HTR-8/SVneo (cell line): ENCODE measurements around the gene ZBTB32.

Source experiments
- DNase-seq: peaks from one replicate; pipeline ENCODE4 v3.0.0; 2011; ENCODE audit warnings: low spot score, mixed read lengths; ENCODE audit not compliant: insufficient read length
- FAIRE-seq: peaks from 2 replicates; lab custom pipeline; 2011; peaks lifted over from hg19 to GRCh38; lab: Jason Lieb, UNC

Gene ZBTB32

DNA sequence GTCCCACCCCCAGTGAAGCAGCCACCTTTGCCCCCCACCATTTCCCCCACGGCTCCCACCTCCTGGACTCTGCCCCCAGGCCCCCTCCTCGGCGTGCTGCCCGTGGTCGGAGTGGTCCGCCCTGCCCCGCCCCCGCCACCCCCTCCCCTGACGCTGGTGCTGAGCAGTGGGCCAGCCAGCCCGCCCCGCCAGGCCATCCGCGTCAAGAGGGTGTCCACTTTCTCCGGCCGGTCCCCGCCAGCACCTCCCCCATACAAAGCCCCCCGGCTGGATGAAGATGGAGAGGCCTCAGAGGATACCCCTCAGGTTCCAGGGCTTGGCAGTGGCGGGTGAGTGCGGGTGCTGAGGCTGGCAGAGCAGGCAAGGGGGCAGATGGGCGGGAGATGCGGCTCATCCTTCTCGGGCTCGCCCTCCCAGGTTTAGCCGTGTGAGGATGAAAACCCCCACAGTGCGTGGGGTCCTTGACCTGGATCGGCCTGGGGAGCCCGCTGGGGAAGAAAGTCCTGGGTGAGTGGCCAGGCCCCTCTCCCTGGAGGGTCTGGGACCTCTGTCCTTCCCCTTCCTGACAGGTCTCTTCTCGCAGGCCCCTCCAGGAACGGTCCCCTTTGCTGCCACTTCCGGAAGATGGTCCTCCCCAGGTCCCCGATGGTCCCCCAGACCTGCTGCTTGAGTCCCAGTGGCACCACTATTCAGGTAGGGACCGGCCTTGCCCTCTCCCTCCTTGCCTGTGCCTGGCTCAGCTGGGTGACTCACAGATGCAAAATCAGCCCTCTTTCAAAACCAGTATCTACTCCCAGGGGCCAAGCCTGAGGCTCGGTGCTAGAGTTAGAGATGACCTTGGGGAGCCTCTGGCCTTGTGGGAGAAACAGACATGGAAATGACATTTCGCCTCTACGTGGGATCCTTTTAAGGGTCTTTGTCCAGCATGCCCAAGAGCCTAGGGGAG lies 29.1 kb downstream of the ZBTB32 start:
- FAIRE-seq (no peak), DNase-seq (no peak)

GRCh38 chr19:35734273-35734672 lies 29.9 kb downstream of the ZBTB32 start:
- no peak for FAIRE-seq

GRCh38 chr19:35734889-35735288 lies 30.5 kb downstream of the ZBTB32 start:
- FAIRE-seq, result no peak
- DNase-seq, result no peak

More at GRCh38 chr19:35734273-35734672, 29.9 kb downstream of the ZBTB32 start:
- DNase-seq, result no peak

- DNase-seq (no peak), FAIRE-seq (no peak)
Measured at GRCh38 chr19:35736913-35737886, 32.8 kb downstream of the ZBTB32 start.

GRCh38 chr19:35738021-35738886 lies 33.9 kb downstream of the ZBTB32 start:
- DNase-seq (no peak), FAIRE-seq (no peak)

DNA sequence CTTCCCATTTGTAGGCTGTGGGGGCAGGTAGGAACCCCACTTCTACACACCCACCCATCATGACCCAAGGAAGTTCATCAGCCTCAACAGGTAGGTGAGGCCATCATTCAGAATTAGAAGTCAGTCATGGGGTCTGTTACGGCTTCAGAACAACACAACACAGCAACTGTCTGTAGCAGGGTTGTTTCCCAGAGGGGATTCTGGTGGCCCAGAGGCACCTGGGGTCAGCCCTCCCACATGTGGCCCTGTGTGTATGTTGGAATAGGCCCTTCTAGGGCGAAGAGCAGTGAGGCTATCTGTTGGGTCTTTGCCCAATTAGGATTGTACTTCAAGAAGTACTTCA lies 34.5 kb downstream of the ZBTB32 start:
- FAIRE-seq (no peak), DNase-seq (no peak)

DNA sequence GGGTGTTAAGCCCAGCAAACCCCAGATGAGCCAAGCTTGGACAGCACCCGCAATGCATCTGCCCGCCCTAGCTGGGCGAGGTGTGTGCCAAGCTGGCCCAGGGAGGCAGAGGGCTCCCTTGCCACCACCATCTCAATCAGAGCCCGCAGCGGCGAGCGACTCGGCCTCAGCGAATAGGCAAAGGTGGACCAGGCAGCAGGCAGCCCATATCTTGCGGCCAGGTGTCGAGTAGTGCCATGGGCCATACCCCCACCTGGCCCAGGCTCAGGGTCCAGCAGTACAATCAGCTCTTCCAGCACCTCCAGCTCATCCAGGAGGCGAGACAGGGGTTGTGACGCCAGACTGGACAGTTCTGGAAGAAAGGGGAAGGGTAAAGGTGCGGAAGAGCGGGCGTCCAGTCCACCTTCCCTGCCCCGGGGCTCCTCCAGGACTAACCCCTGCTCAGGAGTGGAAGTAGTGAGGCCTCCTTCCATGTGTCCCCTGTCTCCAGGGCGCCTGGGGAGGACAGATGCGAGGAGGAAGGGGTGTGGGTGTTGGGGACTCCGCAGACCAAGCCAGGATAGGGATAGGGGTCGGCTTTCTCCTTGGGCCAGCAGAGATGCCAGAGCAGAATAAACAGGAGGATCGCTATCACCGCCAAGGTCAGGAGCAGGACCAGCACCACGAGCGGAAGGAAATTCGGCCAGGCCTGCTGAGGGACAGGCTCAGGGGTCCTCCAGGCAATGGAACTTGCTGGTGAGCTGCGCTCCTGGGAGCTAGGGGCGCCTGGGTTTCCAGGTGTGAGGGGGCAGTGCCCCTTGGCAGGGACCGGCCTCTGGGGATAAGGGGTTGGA lies 35.1 kb downstream of the ZBTB32 start:
- DNase-seq, result no peak
- no peak for FAIRE-seq

DNA sequence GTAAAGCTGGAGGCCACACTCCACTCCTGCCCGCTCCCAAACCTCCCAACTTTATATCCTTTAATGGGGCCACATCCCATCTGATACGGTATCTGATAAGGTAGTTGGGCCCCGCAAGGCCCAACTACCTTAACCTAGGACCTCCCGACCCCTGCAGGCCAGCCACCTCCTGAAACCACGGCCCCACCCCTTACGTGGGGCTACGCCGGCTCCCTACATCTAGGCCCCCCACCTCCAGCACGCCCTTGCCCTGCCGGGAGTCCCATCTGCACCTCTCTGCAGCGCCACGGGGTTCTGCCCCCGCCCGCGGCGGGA lies 35.7 kb downstream of the ZBTB32 start:
- FAIRE-seq (no peak), DNase-seq (no peak)

GRCh38 chr19:35740423-35741202 lies 36.3 kb downstream of the ZBTB32 start:
- DNase-seq (peak; percentile 99), FAIRE-seq (peak; percentile 46)

DNA sequence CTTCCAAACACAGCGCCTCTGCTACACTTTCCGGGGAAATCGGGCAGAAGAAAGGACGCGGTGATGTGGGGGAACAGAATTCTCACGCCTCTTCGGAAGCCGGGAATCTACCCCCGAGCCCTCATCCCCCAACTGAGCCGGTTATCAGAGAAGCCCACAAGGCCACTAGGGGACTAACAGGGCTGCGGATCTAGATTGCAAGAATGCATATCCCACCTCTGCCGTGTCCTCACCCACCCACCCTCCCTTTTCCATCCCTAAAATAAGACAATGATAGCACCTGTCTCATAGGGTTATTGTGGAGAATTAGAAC lies 36.8 kb downstream of the ZBTB32 start:
- FAIRE-seq (no peak), DNase-seq (no peak)

GRCh38 chr19:35742121-35742724 lies 37.9 kb downstream of the ZBTB32 start, which contains the start of gene IGFLR1:
Gene IGFLR1 (minus strand): TSS chr19:35742452. CDS start chr19:35741180, 1,272 bp downstream.
- no peak for FAIRE-seq

GRCh38 chr19:35743640-35744429 lies 39.5 kb downstream of the ZBTB32 start:
- no peak for DNase-seq
- FAIRE-seq, result no peak

More at GRCh38 chr19:35742121-35742724, 37.9 kb downstream of the ZBTB32 start, which contains the start of gene IGFLR1:
- DNase-seq, result no peak

DNA sequence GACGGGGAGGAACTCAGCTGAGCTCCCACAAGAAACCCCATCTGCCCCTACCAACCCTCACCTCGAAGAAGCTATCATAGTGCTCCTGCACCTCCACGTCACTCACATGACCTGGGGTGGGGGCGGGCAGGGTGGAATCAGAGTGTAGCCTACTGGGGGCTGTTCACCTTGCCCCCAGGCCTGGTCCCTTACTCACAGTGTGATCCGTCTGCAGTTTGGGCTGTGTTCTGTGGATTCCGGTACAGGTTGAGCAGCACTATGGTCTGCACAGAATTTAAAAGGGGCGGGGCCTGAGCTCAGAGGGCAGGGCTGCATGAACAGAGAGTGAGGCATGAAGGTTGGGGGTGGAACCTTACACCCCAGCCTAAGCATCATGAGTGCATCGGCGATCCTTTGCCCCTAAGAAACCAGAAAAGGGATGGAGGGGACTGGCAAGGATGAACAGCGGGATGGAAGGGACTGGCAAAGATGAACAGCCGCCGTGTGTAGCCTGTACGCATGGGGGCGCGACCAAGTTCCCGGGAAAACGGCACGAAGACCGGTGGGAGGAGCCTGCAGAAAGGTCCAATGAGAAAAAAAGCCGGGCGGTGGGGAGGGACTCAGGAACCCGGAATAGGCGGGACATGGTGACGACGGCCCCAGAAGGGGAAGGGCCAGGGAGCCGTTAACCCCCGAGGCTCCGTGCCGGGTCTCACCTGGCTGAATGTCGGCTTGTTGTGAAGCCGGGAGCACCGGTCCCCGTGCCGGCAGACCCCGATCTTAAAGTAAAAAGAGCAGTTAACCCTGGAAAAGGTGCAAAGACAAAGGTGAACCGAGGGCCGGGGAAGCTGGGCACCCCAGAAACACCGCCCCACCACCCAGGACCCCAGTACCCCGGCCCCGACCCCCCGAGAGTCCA lies 40.3 kb downstream of the ZBTB32 start:
- DNase-seq (peak; percentile 84), FAIRE-seq (no peak)

DNA sequence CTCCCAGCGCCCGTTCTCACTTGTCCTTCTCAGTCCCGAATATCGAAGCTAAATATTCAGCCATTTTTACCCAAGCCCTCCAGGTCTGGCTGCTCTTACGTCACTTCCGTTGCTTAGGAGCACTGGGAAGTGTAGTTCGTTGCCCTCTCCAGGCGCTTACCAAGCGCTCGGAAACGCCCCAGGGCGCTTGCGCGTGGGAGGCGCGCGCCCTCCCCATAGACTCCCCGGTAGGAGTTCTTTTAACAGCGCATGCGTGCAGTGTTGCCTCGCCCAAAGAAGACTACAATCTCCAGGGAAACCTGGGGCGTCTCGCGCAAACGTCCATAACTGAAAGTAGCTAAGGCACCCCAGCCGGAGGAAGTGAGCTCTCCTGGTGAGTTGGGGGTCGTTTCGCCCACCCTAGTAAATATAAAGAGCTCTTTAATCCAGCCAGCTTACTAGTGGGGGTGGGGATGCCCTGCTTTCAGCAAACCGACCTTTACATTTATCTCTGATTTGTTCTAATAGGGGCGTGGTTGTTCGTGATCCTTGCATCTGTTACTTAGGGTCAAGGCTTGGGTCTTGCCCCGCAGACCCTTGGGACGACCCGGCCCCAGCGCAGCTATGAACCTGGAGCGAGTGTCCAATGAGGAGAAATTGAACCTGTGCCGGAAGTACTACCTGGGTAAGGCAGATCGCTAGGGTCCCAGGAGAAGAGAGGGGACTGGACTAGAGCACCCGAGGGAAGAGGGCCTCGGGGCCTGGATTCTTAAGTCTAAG lies 41.1 kb downstream of the ZBTB32 start, which contains the start of the genes PSENEN and U2AF1L4:
Gene PSENEN, plus strand, starts transcription at position 324 of the 759 bp plus-strand sequence. Its CDS starts 280 bp downstream, at position 604.
Gene U2AF1L4, minus strand, starts transcription at position 91 of the 759 bp plus-strand sequence. Its CDS starts 27 bp downstream, at position 64.
- DNase-seq (peak; percentile 96), FAIRE-seq (no peak)

GRCh38 chr19:35746087-35746462 lies 41.7 kb downstream of the ZBTB32 start:
- no peak for DNase-seq
- FAIRE-seq, result no peak
